Muscle layer of duodenum (tissue), 2 donors: Measurements from ENCODE around the gene SLC27A2.

Source experiments
- H3K27ac ChIP-seq: one replicate; pipeline ENCODE4 v1.7.0; 2013; ENCODE audit warnings: mild to moderate bottlenecking, low read length
- H3K27me3 ChIP-seq: one replicate; pipeline ENCODE4 v1.7.0; 2013; ENCODE audit warnings: low read depth, mild to moderate bottlenecking, control low read depth, low read length
- H3K36me3 ChIP-seq, 2 donors: one replicate each; pipeline ENCODE4 v1.7.0; 2013; ENCODE audit warnings: low read length in 2 of 2, control low read depth in 1 of 2, mild to moderate bottlenecking in 1 of 2; ENCODE audit not compliant: insufficient read depth in 2 of 2, control insufficient read depth in 1 of 2
- H3K4me1 ChIP-seq, 2 donors: one replicate each; pipeline ENCODE4 v1.7.0; 2013; ENCODE audit warnings: low read length in 2 of 2, mild to moderate bottlenecking in 2 of 2, control low read depth in 1 of 2, moderate library complexity in 1 of 2; ENCODE audit not compliant: insufficient read depth in 2 of 2, control insufficient read depth in 1 of 2
- H3K4me3 ChIP-seq, 2 donors: one replicate each; pipeline ENCODE4 v1.7.0; 2013; ENCODE audit warnings: low read length in 2 of 2, low read depth in 1 of 2, mild to moderate bottlenecking in 1 of 2
- H3K9me3 ChIP-seq, 2 donors: one replicate each; pipeline ENCODE4 v1.7.0; 2013; ENCODE audit warnings: low read length in 2 of 2, control low read depth in 1 of 2, mild to moderate bottlenecking in 1 of 2; ENCODE audit not compliant: control insufficient read depth in 1 of 2
- donor health status: healthy.

SLC27A2 gene

DNA sequence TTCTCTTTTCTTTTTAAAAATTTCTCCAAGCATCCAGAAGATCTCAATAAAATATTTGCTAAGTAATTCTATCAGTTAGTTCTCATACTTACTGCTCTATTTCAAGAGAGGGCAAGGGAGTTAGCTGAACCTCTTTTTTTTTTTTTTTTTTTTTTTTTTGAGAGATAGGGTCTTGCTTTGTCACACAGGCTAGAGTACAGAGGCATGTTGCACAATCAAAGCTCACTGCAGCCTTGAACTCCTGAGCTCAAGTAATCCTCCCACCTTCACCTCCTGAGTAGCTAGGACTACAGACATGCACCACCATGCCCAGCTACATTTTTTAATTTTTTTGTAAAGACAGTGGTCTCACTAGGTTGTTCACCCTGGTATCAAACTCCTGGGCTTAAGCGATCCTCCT, 62.2 kb downstream of the SLC27A2 start:
- H3K36me3 ChIP-seq, result no peaks in the 10 kb centered on the region
- no peak overlapping the region for H3K4me3 ChIP-seq
- H3K27ac ChIP-seq, result no peak overlapping the region
- no peaks in the 10 kb centered on the region for H3K27me3 ChIP-seq
- H3K9me3 ChIP-seq, result no peaks in the 10 kb centered on the region
- H3K4me1 ChIP-seq, result no peaks in the 10 kb centered on the region

GRCh38 chr15:50244959-50245624, 63.1 kb downstream of the SLC27A2 start:
- Histone ChIP-seq H3K27ac (no peak overlapping the region), H3K4me1 (no peaks in the 10 kb centered on the region), H3K36me3 (no peaks in the 10 kb centered on the region), H3K9me3 (no peaks in the 10 kb centered on the region), H3K4me3 (no peak overlapping the region), H3K27me3 (no peaks in the 10 kb centered on the region)

DNA sequence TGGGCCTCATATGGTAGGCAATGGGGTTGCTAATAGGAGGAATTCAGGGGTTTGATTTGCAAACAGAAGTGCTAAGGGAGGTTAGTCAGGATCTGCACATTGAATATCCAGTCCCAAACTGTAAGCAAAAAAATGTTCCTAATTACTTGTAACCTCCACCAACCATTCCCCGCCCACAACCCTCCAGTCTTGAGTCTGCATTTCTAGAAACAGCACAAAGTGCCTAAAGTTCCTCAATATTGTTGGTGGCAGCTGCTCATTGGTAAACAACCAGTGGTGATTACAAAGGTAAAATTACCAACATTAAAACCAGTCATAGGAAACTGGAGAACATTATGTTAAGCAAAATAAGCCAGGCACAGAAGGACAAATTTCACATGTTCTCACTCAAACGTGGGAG, 64.6 kb downstream of the SLC27A2 start:
- no peak overlapping the region for H3K27ac ChIP-seq
- no peaks in the 10 kb centered on the region for H3K9me3 ChIP-seq
- H3K27me3 ChIP-seq, result no peaks in the 10 kb centered on the region
- no peaks in the 10 kb centered on the region for H3K4me1 ChIP-seq
- no peak overlapping the region for H3K4me3 ChIP-seq
- H3K36me3 ChIP-seq, result no peaks in the 10 kb centered on the region

GRCh38 chr15:50247819-50248655, 66.0 kb downstream of the SLC27A2 start:
- H3K9me3 ChIP-seq, result no peaks in the 10 kb centered on the region
- no peaks in the 10 kb centered on the region for H3K4me1 ChIP-seq
- no peaks in the 10 kb centered on the region for H3K27me3 ChIP-seq
- no peak overlapping the region for H3K27ac ChIP-seq
- no peak overlapping the region for H3K4me3 ChIP-seq
- no peaks in the 10 kb centered on the region for H3K36me3 ChIP-seq

- Histone ChIP-seq H3K27ac (no peak overlapping the region), H3K9me3 (no peaks in the 10 kb centered on the region), H3K36me3 (no peaks in the 10 kb centered on the region), H3K27me3 (no peaks in the 10 kb centered on the region), H3K4me1 (no peaks in the 10 kb centered on the region), H3K4me3 (no peak overlapping the region)
Measured at GRCh38 chr15:50248994-50249582, 67.1 kb downstream of the SLC27A2 start.

DNA sequence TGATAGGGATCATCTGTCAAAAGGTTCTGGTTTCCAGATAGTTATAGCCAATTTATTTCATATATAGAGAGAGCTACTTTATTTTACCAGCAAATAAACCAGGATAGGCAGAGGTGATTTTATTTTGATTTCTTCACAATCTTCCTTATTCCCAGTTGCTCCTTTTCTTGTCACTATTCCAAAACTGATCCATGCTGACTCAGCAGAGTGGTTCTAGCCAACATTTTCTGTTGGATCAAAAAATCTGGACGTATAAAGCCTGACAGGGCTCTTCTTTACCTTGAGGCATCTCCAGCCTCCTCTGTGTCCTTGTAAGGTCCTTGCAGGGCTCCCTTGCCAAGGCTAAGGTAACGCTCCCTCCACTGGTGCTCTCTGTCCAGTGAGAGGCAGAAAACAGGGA, 67.7 kb downstream of the SLC27A2 start:
- Histone ChIP-seq H3K27ac (no peak overlapping the region), H3K9me3 (no peaks in the 10 kb centered on the region), H3K4me3 (no peak overlapping the region), H3K4me1 (no peaks in the 10 kb centered on the region), H3K27me3 (no peaks in the 10 kb centered on the region), H3K36me3 (no peaks in the 10 kb centered on the region)

- H3K9me3 ChIP-seq, result no peaks in the 10 kb centered on the region
- H3K4me1 ChIP-seq, result no peaks in the 10 kb centered on the region
- H3K36me3 ChIP-seq, result no peaks in the 10 kb centered on the region
- H3K27ac ChIP-seq, result no peak overlapping the region
- no peaks in the 10 kb centered on the region for H3K27me3 ChIP-seq
- H3K4me3 ChIP-seq, result no peak overlapping the region
Measured at GRCh38 chr15:50250760-50251394, 68.9 kb downstream of the SLC27A2 start.

GRCh38 chr15:50251638-50252182, 69.7 kb downstream of the SLC27A2 start:
- Histone ChIP-seq H3K9me3 (no peaks in the 10 kb centered on the region), H3K27me3 (no peaks in the 10 kb centered on the region), H3K4me3 (no peak overlapping the region), H3K4me1 (no peaks in the 10 kb centered on the region), H3K36me3 (no peaks in the 10 kb centered on the region), H3K27ac (no peak overlapping the region)

DNA sequence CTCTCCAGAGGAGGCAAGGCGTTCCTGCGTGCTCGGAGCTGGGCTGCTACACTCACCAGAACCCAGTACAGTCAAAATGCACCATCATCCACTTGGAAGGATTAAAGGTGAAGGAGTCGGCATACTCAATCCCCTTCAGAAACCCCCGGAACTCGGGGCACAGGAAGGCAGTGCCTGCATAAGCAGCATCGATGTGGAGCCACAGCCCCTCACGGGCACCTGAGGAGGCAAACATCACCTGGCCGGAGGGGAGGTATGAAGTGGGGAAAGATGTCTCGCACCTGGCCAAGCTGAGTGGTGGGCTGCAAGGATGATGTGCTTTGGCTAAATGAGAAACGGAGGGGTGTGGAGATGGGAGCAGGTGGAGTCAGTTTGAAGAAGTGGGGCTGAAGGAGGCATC, 70.6 kb downstream of the SLC27A2 start:
- Histone ChIP-seq H3K27me3 (no peaks in the 10 kb centered on the region), H3K4me1 (no peaks in the 10 kb centered on the region), H3K27ac (no peak overlapping the region), H3K36me3 (no peaks in the 10 kb centered on the region), H3K4me3 (no peak overlapping the region), H3K9me3 (no peaks in the 10 kb centered on the region)

- H3K27ac ChIP-seq, result no peak overlapping the region
- H3K9me3 ChIP-seq, result no peaks in the 10 kb centered on the region
- no peak overlapping the region for H3K4me3 ChIP-seq
Measured at GRCh38 chr15:50256188-50257041, 74.4 kb downstream of the SLC27A2 start.

More at GRCh38 chr15:50256188-50257041, 74.4 kb downstream of the SLC27A2 start:
- Histone ChIP-seq H3K27me3 (no peaks in the 10 kb centered on the region), H3K36me3 (no peaks in the 10 kb centered on the region), H3K4me1 (no peaks in the 10 kb centered on the region)
